Measurements from ENCODE around the gene OLFML1. TPM values are rescaled to one million over a fixed set of nuclear protein-coding genes. Genes with fewer than 3 reads are reported as not detected.

The OLFML1 gene
- total RNA-seq, 4 donors from 2014 or later, result 1.7 to 4.0 (median 2.4) TPM

GRCh38 chr11:7543302-7543701 is 58.0 kb downstream of the OLFML1 start:
- peak; percentile 38 to 57 for ATAC-seq

GRCh38 chr11:7544021-7544420 is 58.7 kb downstream of the OLFML1 start:
- intact Hi-C loops (cut with DNase I; ENCODE audit: low total_unique reads), result no loop called here
- peaks cover 39 to 45% of the 10 kb centered on the region in 2 donors for H3K4me1 ChIP-seq
- no peaks in the 10 kb centered on the region for H3K9me3 ChIP-seq
- no peak for TF ChIP-seq CTCF (IDR thresholded peaks at IDR 0.05 in 4 of 5, conservative IDR thresholded peaks at IDR 0.05 in 1 of 5)
- TF ChIP-seq POLR2A (IDR thresholded peaks at IDR 0.05), result no peak
- peak overlapping the region; percentile 40 to 87 (median 78) for H3K27ac ChIP-seq
- H3K27me3 ChIP-seq, result no peaks in the 10 kb centered on the region
- no peaks in the 10 kb centered on the region for H3K36me3 ChIP-seq
- no peak for DNase-seq
- no peak for ATAC-seq
- no peak overlapping the region for H3K4me3 ChIP-seq
- in situ Hi-C loops (cut with MboI; ENCODE audit: low sequenced_read_pairs in 4 of 4), result no loop called here

More at GRCh38 chr11:7543302-7543701, 58.0 kb downstream of the OLFML1 start:
- intact Hi-C loops (cut with DNase I; ENCODE audit: low total_unique reads), result no loop called here
- Histone ChIP-seq H3K27ac (peak overlapping the region; percentile 40 to 87 (median 78)), H3K36me3 (no peaks in the 10 kb centered on the region), H3K4me1 (peaks cover 41 to 45% of the 10 kb centered on the region in 2 donors), H3K4me3 (no peak overlapping the region), H3K9me3 (no peaks in the 10 kb centered on the region), H3K27me3 (no peaks in the 10 kb centered on the region)
- in situ Hi-C loops (cut with MboI; ENCODE audit: low sequenced_read_pairs in 4 of 4), result no loop called here
- peak; percentile 39 to 74 for DNase-seq
- TF ChIP-seq POLR2A (IDR thresholded peaks at IDR 0.05) (no peak), CTCF (IDR thresholded peaks at IDR 0.05 in 4 of 5, conservative IDR thresholded peaks at IDR 0.05 in 1 of 5) (no peak)

- TF ChIP-seq POLR2A (IDR thresholded peaks at IDR 0.05) (no peak), CTCF (IDR thresholded peaks at IDR 0.05 in 4 of 5, conservative IDR thresholded peaks at IDR 0.05 in 1 of 5) (no peak)
- DNase-seq, result no peak
- no peak overlapping the region for H3K4me3 ChIP-seq
- no peak for ATAC-seq
- H3K27me3 ChIP-seq, result no peaks in the 10 kb centered on the region
- in situ Hi-C loops (cut with MboI; ENCODE audit: low sequenced_read_pairs in 4 of 4), result no loop called here
- intact Hi-C loops (cut with DNase I; ENCODE audit: low total_unique reads), result loop anchor here (1.0 kb wide), 1 partner anchor 32 kb away; the partner anchor contains the start of gene PPFIBP2
- H3K27ac ChIP-seq, result peak overlapping the region; percentile 77 to 93 (median 86)
- peaks cover 39 to 52% of the 10 kb centered on the region in 2 donors for H3K4me1 ChIP-seq
- no peaks in the 10 kb centered on the region for H3K36me3 ChIP-seq
- no peaks in the 10 kb centered on the region for H3K9me3 ChIP-seq
Measured at GRCh38 chr11:7545611-7546010, 60.3 kb downstream of the OLFML1 start.

GRCh38 chr11:7546324-7546791 is 61.1 kb downstream of the OLFML1 start:
- DNase-seq (peak; percentile 62 to 88), ATAC-seq (peak; percentile 91 to 92)
- no peaks in the 10 kb centered on the region for H3K9me3 ChIP-seq
- no peak overlapping the region for H3K4me3 ChIP-seq
- peaks cover 43 to 53% of the 10 kb centered on the region in 2 donors for H3K4me1 ChIP-seq
- intact Hi-C loops (cut with DNase I; ENCODE audit: low total_unique reads), result loop anchor here (1.0 kb wide), 1 partner anchor 33 kb away; the partner anchor contains the start of gene PPFIBP2
- H3K36me3 ChIP-seq, result no peaks in the 10 kb centered on the region
- TF ChIP-seq POLR2A (IDR thresholded peaks at IDR 0.05), result peak in 1 of 2 donors; percentile 8
- TF ChIP-seq CTCF (IDR thresholded peaks at IDR 0.05 in 4 of 5, conservative IDR thresholded peaks at IDR 0.05 in 1 of 5), result no peak
- H3K27ac ChIP-seq, result peak overlapping the region; percentile 77 to 93 (median 86)
- no peaks in the 10 kb centered on the region for H3K27me3 ChIP-seq
- in situ Hi-C loops (cut with MboI; ENCODE audit: low sequenced_read_pairs in 4 of 4), result no loop called here

- no peak overlapping the region for H3K4me3 ChIP-seq
- H3K27me3 ChIP-seq, result no peaks in the 10 kb centered on the region
- no peaks in the 10 kb centered on the region for H3K36me3 ChIP-seq
- H3K9me3 ChIP-seq, result no peaks in the 10 kb centered on the region
- TF ChIP-seq CTCF (IDR thresholded peaks at IDR 0.05 in 4 of 5, conservative IDR thresholded peaks at IDR 0.05 in 1 of 5), result no peak
- no peak for TF ChIP-seq POLR2A (IDR thresholded peaks at IDR 0.05)
- DNase-seq, result no peak
- peak overlapping the region; percentile 77 to 93 (median 86) for H3K27ac ChIP-seq
- no peak for ATAC-seq
- H3K4me1 ChIP-seq, result peaks cover 55 to 66% of the 10 kb centered on the region in 2 donors
- intact Hi-C loops (cut with DNase I; ENCODE audit: low total_unique reads), result no loop called here
- in situ Hi-C loops (cut with MboI; ENCODE audit: low sequenced_read_pairs in 4 of 4), result no loop called here
Measured at GRCh38 chr11:7547687-7548086, 62.4 kb downstream of the OLFML1 start.

All from gastrocnemius medialis (tissue), 4 donors.